H1 (cell line): ENCODE measurements around the gene GFOD1. TPM values are rescaled to one million over a fixed set of nuclear protein-coding genes. Genes with fewer than 3 reads are reported as not detected.

Experiments used
- CTCF ChIA-PET: fragments of 300-600 bp; sonication (Branson Sonifier 250); formaldehyde crosslinking; loops from one replicate; lab custom pipeline; 2021; ENCODE audit not compliant: partially characterized antibody; lab: Charles Lee
- POLR2A ChIA-PET: fragments of 300-600 bp; sonication (Branson Sonifier 250); formaldehyde crosslinking; loops from one replicate; lab custom pipeline; 2021; ENCODE audit warnings: inconsistent platforms; ENCODE audit not compliant: partially characterized antibody; lab: Charles Lee
- DNase-seq, 2 experiments: peaks; one replicate each; pipeline versions ENCODE4 v3.0.0 to v3.0.0-alpha.2; 2010 to 2022; ENCODE audit warnings: low spot score in 2 of 2, low read depth in 1 of 2, mixed read lengths in 1 of 2
- FAIRE-seq: peaks from 2 replicates; lab custom pipeline; 2011; peaks lifted over from hg19 to GRCh38; lab: Jason Lieb, UNC
- H2AFZ ChIP-seq: 2 replicates; pipeline ENCODE4 v1.8.1; 2012; ENCODE audit warnings: low read length, inconsistent platforms
- H2AK5ac ChIP-seq: 2 replicates; pipeline ENCODE4 v1.6.1; 2013; ENCODE audit warnings: low read depth, low read length
- H2BK120ac ChIP-seq: replicated peaks from 2 replicates; pipeline ENCODE3; 2013; ENCODE audit warnings: low read depth, low read length, inconsistent platforms
- H2BK12ac ChIP-seq: 2 replicates; pipeline ENCODE4 v1.6.1; 2013; ENCODE audit warnings: low read depth, low read length
- H2BK15ac ChIP-seq: 2 replicates; pipeline ENCODE4 v1.6.1; 2013; ENCODE audit warnings: low read length
- H2BK20ac ChIP-seq: 2 replicates; pipeline ENCODE4 v1.6.1; 2013; ENCODE audit warnings: low read length
- H2BK5ac ChIP-seq: 2 replicates; pipeline ENCODE4 v1.6.1; 2013; ENCODE audit warnings: low read depth, low read length
- H3K14ac ChIP-seq: 2 replicates; pipeline ENCODE4 v1.6.1; 2013; ENCODE audit warnings: inconsistent platforms; ENCODE audit not compliant: insufficient read length
- H3K18ac ChIP-seq: 2 replicates; pipeline ENCODE4 v1.6.1; 2013; ENCODE audit warnings: low read length; ENCODE audit errors: extremely low read depth
- H3K23ac ChIP-seq: 2 replicates; pipeline ENCODE4 v1.6.1; 2013; ENCODE audit warnings: inconsistent platforms; ENCODE audit not compliant: insufficient read length
- H3K23me2 ChIP-seq: 2 replicates; pipeline ENCODE4 v1.6.1; 2013; ENCODE audit warnings: low read depth, low read length
- H3K27ac ChIP-seq: 2 replicates; pipeline ENCODE4 v1.6.1; 2011; ENCODE audit warnings: low read depth, low read length, inconsistent platforms
- H3K27me3 ChIP-seq, 4 experiments: replicated peaks in 1 of 4; 1 replicate in 1 of 4; 2 replicates in 3 of 4; pipeline versions ENCODE4 v1.6.1 to v1.8.1; 2011 to 2013; ENCODE audit warnings: low read length in 3 of 4, mild to moderate bottlenecking in 3 of 4, inconsistent platforms in 2 of 4, mixed read lengths in 2 of 4, moderate library complexity in 1 of 4; ENCODE audit not compliant: control insufficient read depth in 3 of 4, insufficient read depth in 3 of 4; ENCODE audit errors: extremely low read depth in 1 of 4
- H3K36me3 ChIP-seq, 4 experiments: 2 replicates each; pipeline versions ENCODE4 v1.6.1 to v1.8.1; 2011 to 2013; ENCODE audit warnings: mild to moderate bottlenecking in 4 of 4, low read length in 3 of 4, moderate library complexity in 2 of 4, control low read depth in 1 of 4, inconsistent platforms in 1 of 4; ENCODE audit not compliant: insufficient read depth in 4 of 4, control insufficient read depth in 2 of 4
- H3K4ac ChIP-seq: replicated peaks from 2 replicates; pipeline ENCODE3; 2013; ENCODE audit warnings: low read length, low read depth, mixed read lengths, inconsistent platforms; ENCODE audit not compliant: insufficient read length
- H3K4me1 ChIP-seq, 4 experiments: replicated peaks in 1 of 4; 1 replicate in 1 of 4; 2 replicates in 3 of 4; pipeline versions ENCODE4 v1.6.1 to v1.8.1; 2011 to 2013; ENCODE audit warnings: low read length in 3 of 4, inconsistent platforms in 2 of 4, mixed read lengths in 1 of 4; ENCODE audit not compliant: insufficient read depth in 4 of 4, control insufficient read depth in 3 of 4
- H3K4me2 ChIP-seq, 2 experiments: 2 replicates each; pipeline versions ENCODE4 v1.6.1 to v1.8.1; 2011 to 2013; ENCODE audit warnings: low read depth in 2 of 2, low read length in 2 of 2, control low read depth in 1 of 2, inconsistent platforms in 1 of 2, mild to moderate bottlenecking in 1 of 2; ENCODE audit not compliant: insufficient read depth in 1 of 2
- H3K4me3 ChIP-seq, 4 experiments: fragments of 200-600, 300-600 bp in 1 of 4; sonication (generic), shearing (Covaris generic), sonication (Bioruptor Twin) in 1 of 4; 2 replicates each; pipeline versions ENCODE4 v1.5.1 to v1.8.1; 2011 to 2016; ENCODE audit warnings: low read length in 4 of 4, low read depth in 3 of 4, control low read depth in 2 of 4, inconsistent platforms in 2 of 4, mild to moderate bottlenecking in 2 of 4, mixed read lengths in 1 of 4, moderate library complexity in 1 of 4; ENCODE audit not compliant: insufficient read depth in 2 of 4; ENCODE audit errors: extremely low read depth in 1 of 4
- H3K56ac ChIP-seq: replicated peaks from 2 replicates; pipeline ENCODE3; 2013; ENCODE audit warnings: low read depth, mild to moderate bottlenecking, mixed read lengths, low read length, inconsistent platforms; ENCODE audit not compliant: insufficient read length
- H3K79me1 ChIP-seq: 2 replicates; pipeline ENCODE4 v1.6.1; 2013; ENCODE audit warnings: low read depth, low read length, control low read depth
- H3K79me2 ChIP-seq, 2 experiments: 2 replicates each; pipeline versions ENCODE4 v1.6.1 to v1.8.1; 2012 to 2013; ENCODE audit warnings: low read length in 2 of 2, mild to moderate bottlenecking in 2 of 2, inconsistent platforms in 1 of 2; ENCODE audit not compliant: insufficient read depth in 2 of 2, control insufficient read depth in 1 of 2
- H3K9ac ChIP-seq, 4 experiments: replicated peaks in 1 of 4; 1 replicate in 1 of 4; 2 replicates in 3 of 4; pipeline versions ENCODE4 v1.6.1 to v1.8.1; 2011 to 2013; ENCODE audit warnings: low read depth in 3 of 4, low read length in 3 of 4, control low read depth in 2 of 4, mild to moderate bottlenecking in 2 of 4, moderate library complexity in 2 of 4, inconsistent platforms in 1 of 4; ENCODE audit errors: extremely low read depth in 1 of 4
- H3K9me3 ChIP-seq, 2 experiments: 2 replicates each; pipeline versions ENCODE4 v1.6.1 to v1.8.1; 2012 to 2013; ENCODE audit warnings: mild to moderate bottlenecking in 2 of 2, moderate library complexity in 2 of 2, control low read depth in 1 of 2, inconsistent platforms in 1 of 2, low read depth in 1 of 2, low read length in 1 of 2, mixed read lengths in 1 of 2; ENCODE audit not compliant: insufficient read depth in 2 of 2
- H4K20me1 ChIP-seq, 2 experiments: replicated peaks in 1 of 2; 2 replicates each; pipeline versions ENCODE3 to v1.8.1; 2011 to 2013; ENCODE audit warnings: inconsistent platforms in 2 of 2, low read length in 2 of 2, mild to moderate bottlenecking in 1 of 2; ENCODE audit not compliant: insufficient read depth in 2 of 2, control insufficient read depth in 1 of 2
- H4K5ac ChIP-seq: 2 replicates; pipeline ENCODE4 v1.6.1; 2013; ENCODE audit warnings: low read length, low read depth, mixed read lengths, inconsistent platforms; ENCODE audit not compliant: insufficient read length
- H4K8ac ChIP-seq: 2 replicates; pipeline ENCODE4 v1.8.0; 2013; ENCODE audit warnings: mild to moderate bottlenecking, moderate library complexity, low read length, inconsistent platforms; ENCODE audit not compliant: insufficient read depth; ENCODE audit errors: extremely low read depth
- H4K91ac ChIP-seq: replicated peaks from 2 replicates; pipeline ENCODE3; 2013; ENCODE audit warnings: low read length, mixed read lengths, inconsistent platforms; ENCODE audit not compliant: insufficient read length
- BACH1 ChIP-seq: IDR thresholded peaks from 2 replicates; pipeline ENCODE4 v1.6.1; 2012; ENCODE audit warnings: low read length, improper control_type of control experiment
- CTBP2 ChIP-seq: IDR thresholded peaks from 2 replicates; pipeline ENCODE4 v1.7.0; 2011; ENCODE audit warnings: borderline replicate concordance, mild to moderate bottlenecking, moderate library complexity, mixed read lengths, low read length; ENCODE audit not compliant: insufficient read depth, insufficient read length
- EGR1 ChIP-seq: IDR thresholded peaks from 2 replicates; pipeline ENCODE4 v1.6.1; 2011; ENCODE audit warnings: low read depth, low read length, borderline replicate concordance
- JUND ChIP-seq: IDR thresholded peaks from 2 replicates; pipeline ENCODE4 v1.6.1; 2011; ENCODE audit warnings: mild to moderate bottlenecking, improper control_type of control experiment, low read length
- POLR2A ChIP-seq, 2 experiments: IDR thresholded peaks; 1 replicate in 1 of 2; 2 replicates in 1 of 2; pipeline ENCODE4 v1.6.1; 2011; ENCODE audit warnings: low read depth in 2 of 2, low read length in 2 of 2, mild to moderate bottlenecking in 2 of 2; ENCODE audit errors: control extremely low read depth in 1 of 2
- SP4 ChIP-seq: IDR thresholded peaks from 2 replicates; pipeline ENCODE4 v1.6.1; 2012; ENCODE audit warnings: low read length, inconsistent platforms
- TCF12 ChIP-seq: IDR thresholded peaks from 2 replicates; pipeline ENCODE4 v1.6.1; 2011; ENCODE audit warnings: low read depth, mild to moderate bottlenecking, low read length
- WGBS, 2 experiments: shearing (Covaris generic) in 1 of 2; methylation state at CpG; one replicate each; pipeline versions ENCODE4 v1.1.6 to v1.1.7; 2013 to 2015; ENCODE audit warnings: low lambda C conversion rate in 2 of 2, mixed read lengths in 2 of 2, inconsistent platforms in 1 of 2, low coverage in 1 of 2, missing lambda C conversion rate in 1 of 2; ENCODE audit not compliant: insufficient replicate concordance in 2 of 2, insufficient coverage in 1 of 2, insufficient read length in 1 of 2; ENCODE audit errors: extremely low coverage in 1 of 2, missing lambda C conversion rate in 1 of 2; 5-methylcytosine and 5-hydroxymethylcytosine counted together
- polyA plus RNA-seq, 7 experiments: library from polyadenylated mRNA; depleted of rRNA in 3 of 7; stranded (reverse) in 5 of 7; unstranded in 2 of 7; fragments of >200 nt in 5 of 7; fragments of 200-250 nt in 2 of 7; gene quantifications; 1 replicate in 5 of 7; 2 replicates in 1 of 7; 4 replicates in 1 of 7; pipeline versions ENCODE4 v1.2.1 to v1.2.3, GENCODE V29; 2011 to 2013; ENCODE audit warnings: missing spikeins in 2 of 7, mixed read lengths in 2 of 7
- total RNA-seq: library from RNA; stranded (reverse); fragmentation: NEBNext Ultra II Directional; extraction: Animal tissue kit (Norgen Biotek cat#: 25700); gene quantifications from 2 replicates; pipeline ENCODE4 v1.2.1, GENCODE V29; 2021

GFOD1 gene
- total and polyA plus RNA-seq, 2 of the 8 experiments (the other 6 are each of a cell fraction or from before 2014, with no cell fraction given): 2.5 to 8.8 TPM

DNA sequence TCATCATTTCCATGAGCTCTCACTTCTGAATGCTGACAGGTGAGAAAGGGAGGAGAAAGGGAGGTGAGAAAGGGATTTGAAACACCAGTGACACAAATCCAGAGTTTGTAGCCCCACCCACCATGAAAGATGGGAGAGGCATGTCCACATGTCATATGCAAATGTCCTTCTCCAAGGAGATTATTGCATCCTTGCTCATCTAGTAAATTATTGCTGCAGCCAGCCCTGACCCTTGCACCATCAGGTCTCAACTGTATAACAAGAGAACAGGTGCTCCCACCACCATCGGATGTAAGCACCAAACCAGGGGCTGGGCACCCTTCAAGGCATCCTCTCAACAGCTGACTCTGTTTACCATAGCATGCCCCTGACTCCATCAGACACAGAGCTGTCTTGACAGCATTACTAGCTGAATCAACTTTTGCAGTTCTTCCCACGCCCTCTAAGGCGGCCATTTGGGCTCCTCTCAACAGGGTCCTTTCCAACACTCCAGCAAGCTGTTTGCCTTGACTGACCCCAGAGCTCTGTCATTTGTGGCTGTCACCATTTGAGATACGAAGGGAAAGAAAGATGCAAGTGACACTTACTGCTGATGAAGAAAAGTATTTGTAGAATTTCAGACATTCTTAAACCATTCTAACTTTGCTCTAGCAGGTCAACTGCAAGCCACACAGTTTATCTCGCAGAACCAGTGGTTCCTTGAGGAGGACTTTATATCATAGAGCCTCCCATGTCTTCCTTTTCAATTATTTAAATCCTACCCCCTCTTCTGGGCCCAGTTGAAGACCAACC lies 14.2 kb downstream of the GFOD1 start:
- H2BK20ac ChIP-seq: no peak overlapping the region
- no peaks in the 10 kb centered on the region for H3K9me3 ChIP-seq
- H2AK5ac ChIP-seq: no peak overlapping the region; the same call in 1 of the 2 replicates
- CTCF ChIA-PET: interaction anchor here (0.5 to 1.5 kb wide), 3 partner anchors 9 to 23 kb away, joined by 3 to 6 read pairs (median 3); no protein-coding TSS in a partner anchor
- no peak overlapping the region for H2BK15ac ChIP-seq
- no peak overlapping the region for H3K4ac ChIP-seq
- no peak for TF ChIP-seq EGR1
- no peak for TF ChIP-seq CTBP2
- TF ChIP-seq JUND: no peak
- no peak for TF ChIP-seq TCF12
- no peak for TF ChIP-seq POLR2A (IDR thresholded peaks at IDR 0.05; ENCODE audit: control extremely low read depth in 1 of 2, low read depth in 2 of 2, low read length in 2 of 2)
- TF ChIP-seq BACH1: no peak
- no peak for TF ChIP-seq SP4
- TF ChIP-seq, all 59 proteins: peak for 0
- Histone ChIP-seq H2BK5ac (no peak overlapping the region), H3K27ac (no peak overlapping the region), H3K14ac (no peak overlapping the region), H4K5ac (no peak overlapping the region), H2BK12ac (no peak overlapping the region), H3K79me2 (no peaks in the 10 kb centered on the region; a peak in 1 of 4 replicates), H4K8ac (no peak overlapping the region), H3K79me1 (peaks cover 2% of the 10 kb centered on the region; the same call in 1 of the 2 replicates), H3K27me3 (no peaks in the 10 kb centered on the region), H4K91ac (no peak overlapping the region), H3K9ac (no peak overlapping the region), H3K4me2 (no peak overlapping the region), H2AFZ (no peak overlapping the region), H3K23ac (no peak overlapping the region), H2BK120ac (no peak overlapping the region), H3K23me2 (no peaks in the 10 kb centered on the region), H3K18ac (no peak overlapping the region), H3K4me1 (peaks cover 2 to 8% (median 5%) of the 10 kb centered on the region in 4 experiments), H3K36me3 (no peaks in the 10 kb centered on the region), H4K20me1 (no peaks in the 10 kb centered on the region), H3K56ac (no peak overlapping the region), H3K4me3 (no peak overlapping the region)
- DNase-seq: no peak
- POLR2A ChIA-PET: interaction anchor here (0.9 to 1.2 kb wide), 3 partner anchors 8 to 17 kb away, joined by 3 to 5 read pairs (median 4); no protein-coding TSS in a partner anchor
- FAIRE-seq: no peak
- 85% methylated on average over 5 of the region's 5 CpGs; no CpG with 5 or more reads in 1 of the 2 experiments for WGBS, 2 experiments
